H1 (cell line): ENCODE data around the gene EPM2A. TPM values are rescaled to one million over a fixed set of nuclear protein-coding genes. Genes with fewer than 3 reads are reported as not detected.

Experiments used
- SIRT6 ChIP-seq: IDR thresholded peaks from one replicate; pipeline ENCODE4 v1.7.1; 2012; ENCODE audit warnings: low read length, inconsistent platforms
- TBP ChIP-seq: IDR thresholded peaks from 2 replicates; pipeline ENCODE4 v1.6.1; 2011; ENCODE audit warnings: low read depth, low read length, improper control_type of control experiment
- polyA plus RNA-seq, 7 experiments: library from polyadenylated mRNA; depleted of rRNA in 3 of 7; stranded (reverse) in 5 of 7; unstranded in 2 of 7; fragments of >200 nt in 5 of 7; fragments of 200-250 nt in 2 of 7; gene quantifications; 1 replicate in 5 of 7; 2 replicates in 1 of 7; 4 replicates in 1 of 7; pipeline versions ENCODE4 v1.2.1 to v1.2.3, GENCODE V29; 2011 to 2013; ENCODE audit warnings: missing spikeins in 2 of 7, mixed read lengths in 2 of 7
- total RNA-seq: library from RNA; stranded (reverse); fragmentation: NEBNext Ultra II Directional; extraction: Animal tissue kit (Norgen Biotek cat#: 25700); gene quantifications from 2 replicates; pipeline ENCODE4 v1.2.1, GENCODE V29; 2021
- TF ChIP-seq, protein P1 (sequence below), 3 experiments: IDR thresholded peaks; 1 replicate in 2 of 3; 2 replicates in 1 of 3; pipeline versions ENCODE4 v1.5.1 to v1.6.1; 2011; ENCODE audit warnings: low read length in 3 of 3, mild to moderate bottlenecking in 3 of 3, inconsistent platforms in 2 of 3, low read depth in 1 of 3, moderate library complexity in 1 of 3; ENCODE audit not compliant: insufficient read depth in 1 of 3; ENCODE audit errors: control extremely low read depth in 1 of 3

Gene EPM2A
- total and polyA plus RNA-seq, 2 of the 8 experiments (the other 6 are each of a cell fraction or from before 2014, with no cell fraction given), result 2.3 to 6.2 TPM

DNA sequence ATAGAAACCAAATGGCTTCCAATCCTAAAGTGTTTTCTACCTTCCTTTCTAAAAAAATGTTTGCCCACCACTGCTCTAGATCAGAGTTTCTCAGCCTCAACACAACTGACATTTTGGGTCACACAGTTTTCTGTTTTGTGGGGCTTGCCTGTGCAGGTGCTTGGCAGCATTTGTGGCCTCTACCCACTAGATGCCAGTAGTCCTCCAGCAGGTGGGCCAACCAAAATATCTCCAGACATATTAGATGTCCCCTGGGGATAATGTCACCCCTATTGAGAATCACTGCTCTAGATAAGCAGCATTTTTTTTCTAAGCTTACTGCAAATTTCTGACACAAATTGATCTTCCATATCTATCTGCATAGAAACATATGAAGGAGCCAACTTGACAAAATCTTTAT is 26.3 kb upstream of the EPM2A start (continued):
- TF ChIP-seq, protein P1, sequence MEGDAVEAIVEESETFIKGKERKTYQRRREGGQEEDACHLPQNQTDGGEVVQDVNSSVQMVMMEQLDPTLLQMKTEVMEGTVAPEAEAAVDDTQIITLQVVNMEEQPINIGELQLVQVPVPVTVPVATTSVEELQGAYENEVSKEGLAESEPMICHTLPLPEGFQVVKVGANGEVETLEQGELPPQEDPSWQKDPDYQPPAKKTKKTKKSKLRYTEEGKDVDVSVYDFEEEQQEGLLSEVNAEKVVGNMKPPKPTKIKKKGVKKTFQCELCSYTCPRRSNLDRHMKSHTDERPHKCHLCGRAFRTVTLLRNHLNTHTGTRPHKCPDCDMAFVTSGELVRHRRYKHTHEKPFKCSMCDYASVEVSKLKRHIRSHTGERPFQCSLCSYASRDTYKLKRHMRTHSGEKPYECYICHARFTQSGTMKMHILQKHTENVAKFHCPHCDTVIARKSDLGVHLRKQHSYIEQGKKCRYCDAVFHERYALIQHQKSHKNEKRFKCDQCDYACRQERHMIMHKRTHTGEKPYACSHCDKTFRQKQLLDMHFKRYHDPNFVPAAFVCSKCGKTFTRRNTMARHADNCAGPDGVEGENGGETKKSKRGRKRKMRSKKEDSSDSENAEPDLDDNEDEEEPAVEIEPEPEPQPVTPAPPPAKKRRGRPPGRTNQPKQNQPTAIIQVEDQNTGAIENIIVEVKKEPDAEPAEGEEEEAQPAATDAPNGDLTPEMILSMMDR (IDR thresholded peaks at IDR 0.05; ENCODE audit: control extremely low read depth in 1 of 3, insufficient read depth in 1 of 3, low read depth in 1 of 3, low read length in 3 of 3), result peak; percentile 7 to 19 (median 14); a peak in 2 of 4 replicates
- TF ChIP-seq SIRT6 (no peak), TBP (no peak)
